ENCODE data around the gene PROM1. TPM values are rescaled to one million over a fixed set of nuclear protein-coding genes. Genes with fewer than 3 reads are reported as not detected.

PROM1 gene
- total RNA-seq, 4 donors from 2014 or later = 3.4 to 9.0 (median 5.0) TPM

- peaks cover 2% of the 10 kb centered on the region for H3K27me3 ChIP-seq
- H3K4me1 ChIP-seq = no peaks in the 10 kb centered on the region
- TF ChIP-seq CTCF (IDR thresholded peaks at IDR 0.05) = no peak
- TF ChIP-seq EP300 (IDR thresholded peaks at IDR 0.05) = no peak
- TF ChIP-seq POLR2A (IDR thresholded peaks at IDR 0.05) = no peak
- no peak for TF ChIP-seq POLR2AphosphoS5 (IDR thresholded peaks at IDR 0.05)
- H3K4me3 ChIP-seq = no peak overlapping the region
- no peaks in the 10 kb centered on the region for H3K36me3 ChIP-seq
- DNase-seq (ENCODE audit: low spot score in 2 of 2) = no peak
- no peak overlapping the region for H3K27ac ChIP-seq
- no peaks in the 10 kb centered on the region for H3K9me3 ChIP-seq
- 82% methylated on average over 5 of the region's 5 CpGs for WGBS
These were observed 78.1 kb downstream of the PROM1 start for GRCh38 chr4:16005676-16006075.

- Histone ChIP-seq H3K27ac (no peak overlapping the region), H3K4me1 (no peaks in the 10 kb centered on the region), H3K9me3 (no peaks in the 10 kb centered on the region), H3K36me3 (no peaks in the 10 kb centered on the region), H3K4me3 (no peak overlapping the region), H3K27me3 (no peaks in the 10 kb centered on the region)
- peak in 1 of 2 donors; percentile 68 for DNase-seq (ENCODE audit: low spot score in 2 of 2)
- TF ChIP-seq CTCF (IDR thresholded peaks at IDR 0.05) = peak; percentile 56 to 77
- TF ChIP-seq EP300 (IDR thresholded peaks at IDR 0.05) = no peak
- no peak for TF ChIP-seq POLR2A (IDR thresholded peaks at IDR 0.05)
- TF ChIP-seq POLR2AphosphoS5 (IDR thresholded peaks at IDR 0.05) = no peak
- 6% methylated on average over 4 of the region's 4 CpGs for WGBS
These were observed 82.4 kb downstream of the PROM1 start for GRCh38 chr4:16001484-16001858.

- H3K4me3 ChIP-seq = no peak overlapping the region
- no peak for DNase-seq (ENCODE audit: low spot score in 2 of 2)
These were observed 82.9 kb downstream of the PROM1 start for GRCh38 chr4:16000708-16001483.

GRCh38 chr4:15996773-15997172, 87.0 kb downstream of the PROM1 start:
- H3K36me3 ChIP-seq = no peaks in the 10 kb centered on the region
- H3K9me3 ChIP-seq = no peaks in the 10 kb centered on the region
- no peak for DNase-seq (ENCODE audit: low spot score in 2 of 2)
- H3K27ac ChIP-seq = no peak overlapping the region
- 74% methylated on average over 4 of the region's 4 CpGs for WGBS
- no peaks in the 10 kb centered on the region for H3K4me1 ChIP-seq
- no peak overlapping the region for H3K4me3 ChIP-seq
- no peaks in the 10 kb centered on the region for H3K27me3 ChIP-seq
- TF ChIP-seq POLR2AphosphoS5 (IDR thresholded peaks at IDR 0.05) = no peak
- no peak for TF ChIP-seq CTCF (IDR thresholded peaks at IDR 0.05)
- TF ChIP-seq EP300 (IDR thresholded peaks at IDR 0.05) = no peak
- TF ChIP-seq POLR2A (IDR thresholded peaks at IDR 0.05) = no peak

More at GRCh38 chr4:16000708-16001483, 82.9 kb downstream of the PROM1 start:
- no peaks in the 10 kb centered on the region for H3K36me3 ChIP-seq
- WGBS = 62% methylated on average over 12 of the region's 12 CpGs
- H3K27me3 ChIP-seq = no peaks in the 10 kb centered on the region
- no peak overlapping the region for H3K27ac ChIP-seq
- TF ChIP-seq EP300 (IDR thresholded peaks at IDR 0.05) (no peak), CTCF (IDR thresholded peaks at IDR 0.05) (no peak), POLR2A (IDR thresholded peaks at IDR 0.05) (no peak), POLR2AphosphoS5 (IDR thresholded peaks at IDR 0.05) (no peak)
- no peaks in the 10 kb centered on the region for H3K4me1 ChIP-seq
- H3K9me3 ChIP-seq = no peaks in the 10 kb centered on the region

GRCh38 chr4:15995826-15996225, 88.0 kb downstream of the PROM1 start:
- no peaks in the 10 kb centered on the region for H3K9me3 ChIP-seq
- DNase-seq (ENCODE audit: low spot score in 2 of 2) = no peak
- no peaks in the 10 kb centered on the region for H3K36me3 ChIP-seq
- TF ChIP-seq POLR2AphosphoS5 (IDR thresholded peaks at IDR 0.05) (no peak), CTCF (IDR thresholded peaks at IDR 0.05) (no peak), EP300 (IDR thresholded peaks at IDR 0.05) (no peak), POLR2A (IDR thresholded peaks at IDR 0.05) (no peak)
- H3K27me3 ChIP-seq = no peaks in the 10 kb centered on the region
- H3K27ac ChIP-seq = no peak overlapping the region
- no peaks in the 10 kb centered on the region for H3K4me1 ChIP-seq
- H3K4me3 ChIP-seq = no peak overlapping the region
- WGBS = 91% methylated on average over 3 of the region's 3 CpGs
